ENCODE data around the gene TMEM117. TPM values are rescaled to one million over a fixed set of nuclear protein-coding genes. Genes with fewer than 3 reads are reported as not detected.

Gene TMEM117
- total and polyA plus RNA-seq, 2 donors (not counting 3 experiments of a cell fraction or from before 2014, with no cell fraction given) = 1.2 to 3.8 TPM

DNA sequence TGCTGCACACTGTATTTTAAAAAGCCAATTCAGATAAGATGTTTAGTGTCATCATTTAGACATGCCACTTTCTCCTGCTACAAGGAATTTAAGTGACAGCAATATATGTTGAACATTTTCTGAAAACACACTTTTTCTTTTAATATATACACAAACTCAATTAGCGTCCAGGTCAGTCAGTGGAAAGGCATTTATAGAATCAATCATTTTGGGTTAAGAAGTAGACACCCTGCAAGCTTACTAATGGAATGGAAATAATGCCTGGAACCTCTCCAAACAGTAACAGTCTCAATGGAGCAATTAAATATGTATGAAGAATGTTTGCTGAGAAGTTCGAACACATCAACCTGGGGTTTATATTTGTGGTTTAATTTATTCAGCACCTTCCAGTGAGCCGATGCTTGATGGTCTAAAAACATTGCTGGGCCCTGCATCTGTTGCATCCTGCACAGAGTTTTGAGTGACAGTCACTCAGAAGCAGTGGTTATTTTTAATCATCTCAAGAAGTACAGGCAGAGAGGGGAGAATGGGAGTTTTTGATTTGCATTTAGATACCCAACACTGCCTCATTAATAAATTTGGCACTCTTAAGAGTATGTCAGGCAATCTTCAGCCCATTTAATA is 410.7 kb downstream of the TMEM117 start:
- Histone ChIP-seq H3K9ac (replicated peaks; ENCODE audit: extremely low read depth, insufficient read depth, low read length) (no peak overlapping the region), H3K4me3 (replicated peaks in 1 of 3; ENCODE audit: insufficient read depth in 1 of 3, low read depth in 1 of 3, low read length in 3 of 3) (no peak overlapping the region), H3K27ac (ENCODE audit: insufficient read depth, low read depth, low read length) (no peak overlapping the region), H3K9me3 (replicated peaks; ENCODE audit: control insufficient read depth, insufficient read depth, low read length) (no peaks in the 10 kb centered on the region), H3K9me1 (replicated peaks; ENCODE audit: control insufficient read depth, extremely low read depth, insufficient read depth, low read length) (no peaks in the 10 kb centered on the region), H3K27me3 (ENCODE audit: control insufficient read depth in 2 of 2, insufficient read depth in 2 of 2, low read length in 2 of 2) (no peaks in the 10 kb centered on the region), H3K36me3 (ENCODE audit: control insufficient read depth in 2 of 2, extremely low read depth in 1 of 2, insufficient read depth in 2 of 2, low read length in 2 of 2) (no peaks in the 10 kb centered on the region), H3K79me2 (ENCODE audit: control insufficient read depth, insufficient read depth, low read length) (no peaks in the 10 kb centered on the region), H3K4me1 (ENCODE audit: control insufficient read depth, extremely low read depth, insufficient read depth, low read length) (no peaks in the 10 kb centered on the region), H3K4me2 (ENCODE audit: insufficient read depth, low read length) (no peak overlapping the region), H4K20me1 (replicated peaks; ENCODE audit: control insufficient read depth, extremely low read depth, insufficient read depth, low read length) (no peaks in the 10 kb centered on the region), H2AFZ (ENCODE audit: low read depth, low read length) (no peak overlapping the region)
- DNase-seq (ENCODE audit: low read depth, low spot score) (no peak), FAIRE-seq (no peak)
- ChIA-PET CTCF (no interaction called here), POLR2A (no interaction called here)
- dilution Hi-C loops (cut with MboI; ENCODE audit: extremely low pct_ligation_motif_present, low sequenced_read_pairs) (no loop called here), intact Hi-C loops (cut with micrococcal nuclease) (no loop called here)
- no peak for TF ChIP-seq POLR2AphosphoS5 (IDR thresholded peaks at IDR 0.05; ENCODE audit: insufficient read depth, low read depth, low read length)
- no TSS peak for BruUV-seq (replicated peaks)

DNA sequence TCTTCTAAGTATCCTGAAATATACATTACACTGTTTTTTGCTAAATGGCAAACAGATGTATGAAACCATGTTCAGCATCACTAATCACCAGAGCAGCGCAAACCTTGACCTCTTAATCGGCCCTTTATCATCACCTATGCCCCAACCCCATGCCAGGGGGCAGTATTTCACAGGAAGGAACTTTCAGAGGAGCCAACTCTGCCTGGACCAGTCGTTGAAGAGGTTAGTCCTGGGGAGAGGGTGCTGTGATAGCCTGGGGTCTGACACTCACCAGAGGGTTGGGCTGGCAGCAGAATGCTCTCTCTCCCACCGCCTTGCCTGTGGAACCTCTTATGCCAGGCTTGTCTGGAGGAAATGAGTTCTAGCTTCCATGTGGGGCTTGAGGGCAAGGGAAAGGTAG is 411.7 kb downstream of the TMEM117 start:
- POLR2A ChIA-PET = no interaction called here
- no TSS peak for BruUV-seq (replicated peaks)
- H3K79me2 ChIP-seq (ENCODE audit: control insufficient read depth, insufficient read depth, low read length) = no peaks in the 10 kb centered on the region
- H3K4me3 ChIP-seq (replicated peaks in 1 of 3; ENCODE audit: insufficient read depth in 1 of 3, low read depth in 1 of 3, low read length in 3 of 3) = no peak overlapping the region
- no peaks in the 10 kb centered on the region for H3K4me1 ChIP-seq (ENCODE audit: control insufficient read depth, extremely low read depth, insufficient read depth, low read length)
- no peak for DNase-seq (ENCODE audit: low read depth, low spot score)
- no peak for FAIRE-seq
- intact Hi-C loops (cut with micrococcal nuclease) (no loop called here), dilution Hi-C loops (cut with MboI; ENCODE audit: extremely low pct_ligation_motif_present, low sequenced_read_pairs) (no loop called here)
- H3K4me2 ChIP-seq (ENCODE audit: insufficient read depth, low read length) = no peak overlapping the region
- H4K20me1 ChIP-seq (replicated peaks; ENCODE audit: control insufficient read depth, extremely low read depth, insufficient read depth, low read length) = no peaks in the 10 kb centered on the region
- CTCF ChIA-PET = no interaction called here
- H3K27me3 ChIP-seq (ENCODE audit: control insufficient read depth in 2 of 2, insufficient read depth in 2 of 2, low read length in 2 of 2) = no peaks in the 10 kb centered on the region
- TF ChIP-seq GATA2 (IDR thresholded peaks at IDR 0.05; ENCODE audit: insufficient read depth, insufficient read length, low read depth, low read length) = no peak
- TF ChIP-seq, protein P1, sequence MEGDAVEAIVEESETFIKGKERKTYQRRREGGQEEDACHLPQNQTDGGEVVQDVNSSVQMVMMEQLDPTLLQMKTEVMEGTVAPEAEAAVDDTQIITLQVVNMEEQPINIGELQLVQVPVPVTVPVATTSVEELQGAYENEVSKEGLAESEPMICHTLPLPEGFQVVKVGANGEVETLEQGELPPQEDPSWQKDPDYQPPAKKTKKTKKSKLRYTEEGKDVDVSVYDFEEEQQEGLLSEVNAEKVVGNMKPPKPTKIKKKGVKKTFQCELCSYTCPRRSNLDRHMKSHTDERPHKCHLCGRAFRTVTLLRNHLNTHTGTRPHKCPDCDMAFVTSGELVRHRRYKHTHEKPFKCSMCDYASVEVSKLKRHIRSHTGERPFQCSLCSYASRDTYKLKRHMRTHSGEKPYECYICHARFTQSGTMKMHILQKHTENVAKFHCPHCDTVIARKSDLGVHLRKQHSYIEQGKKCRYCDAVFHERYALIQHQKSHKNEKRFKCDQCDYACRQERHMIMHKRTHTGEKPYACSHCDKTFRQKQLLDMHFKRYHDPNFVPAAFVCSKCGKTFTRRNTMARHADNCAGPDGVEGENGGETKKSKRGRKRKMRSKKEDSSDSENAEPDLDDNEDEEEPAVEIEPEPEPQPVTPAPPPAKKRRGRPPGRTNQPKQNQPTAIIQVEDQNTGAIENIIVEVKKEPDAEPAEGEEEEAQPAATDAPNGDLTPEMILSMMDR (IDR thresholded peaks at IDR 0.05; ENCODE audit: extremely low read depth in 1 of 2, insufficient read depth in 1 of 2, low read depth in 1 of 2, low read length in 2 of 2) = no peak
- TF ChIP-seq POLR2A (IDR thresholded peaks at IDR 0.05; ENCODE audit: low read depth, low read length) = no peak
- H3K36me3 ChIP-seq (ENCODE audit: control insufficient read depth in 2 of 2, extremely low read depth in 1 of 2, insufficient read depth in 2 of 2, low read length in 2 of 2) = no peaks in the 10 kb centered on the region
- no peak overlapping the region for H3K9ac ChIP-seq (replicated peaks; ENCODE audit: extremely low read depth, insufficient read depth, low read length)
- no peaks in the 10 kb centered on the region for H3K9me1 ChIP-seq (replicated peaks; ENCODE audit: control insufficient read depth, extremely low read depth, insufficient read depth, low read length)
- H2AFZ ChIP-seq (ENCODE audit: low read depth, low read length) = no peak overlapping the region
- no peaks in the 10 kb centered on the region for H3K9me3 ChIP-seq (replicated peaks; ENCODE audit: control insufficient read depth, insufficient read depth, low read length)
- H3K27ac ChIP-seq (ENCODE audit: insufficient read depth, low read depth, low read length) = no peak overlapping the region

Data from endothelial cell of umbilical vein (primary cell).